Embryonic facial prominence (tissue), 1 donor: ENCODE measurements around the gene ALPG.
"Not testable (repeated sequence)": the region's sequence is repeated elsewhere in the genome, so short reads cannot be mapped to it uniquely, and the experiment has no call there.

Experiments
- DNase-seq: peaks from one replicate; pipeline ENCODE4 v3.0.0-alpha.2; 2016; ENCODE audit errors: extremely low spot score

The ALPG gene

DNA sequence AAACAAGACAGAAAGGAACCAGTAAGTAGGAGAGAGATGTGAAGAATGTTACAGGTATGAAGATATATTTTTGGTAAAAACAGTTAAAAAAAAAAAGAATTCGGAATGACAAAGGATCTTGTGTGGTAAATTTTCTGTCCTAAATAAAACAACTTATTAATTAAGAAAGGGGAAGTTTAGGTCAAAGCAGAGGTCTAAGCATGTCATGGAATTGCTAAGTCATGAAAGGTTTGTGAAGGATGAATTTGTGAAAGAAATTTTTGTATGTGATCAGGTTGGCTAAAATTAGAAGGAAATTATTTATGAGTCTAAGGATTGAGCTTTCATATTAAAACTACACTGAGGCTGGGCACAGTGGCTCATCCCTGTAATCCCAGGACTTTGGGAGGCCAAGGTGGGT, 11.1 kb upstream of the ALPG start:
- DNase-seq: no peak

DNA sequence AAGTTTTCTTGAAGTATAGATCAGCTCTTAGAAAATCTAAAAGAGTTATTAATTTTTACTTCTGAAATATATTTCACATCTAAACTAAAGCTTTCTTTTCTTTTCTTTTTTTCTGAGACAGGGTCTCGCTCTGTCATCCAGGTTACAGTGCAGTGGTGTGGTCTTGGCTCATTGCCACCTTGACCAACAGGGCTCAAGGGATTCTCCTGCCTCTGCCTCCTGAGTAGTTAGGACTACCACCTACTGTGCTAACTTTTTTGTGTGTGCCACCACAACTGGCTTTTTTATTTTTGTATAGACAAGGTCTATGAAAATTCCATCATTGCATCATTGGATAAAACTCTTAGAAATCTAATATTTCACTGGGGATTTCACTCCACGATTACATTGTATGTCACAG, 10.0 kb upstream of the ALPG start:
- no peak for DNase-seq

GRCh38 chr2:232398293-232399034, 8.2 kb upstream of the ALPG start:
- no peak for DNase-seq

GRCh38 chr2:232400256-232401015, 6.2 kb upstream of the ALPG start:
- no peak for DNase-seq

DNA sequence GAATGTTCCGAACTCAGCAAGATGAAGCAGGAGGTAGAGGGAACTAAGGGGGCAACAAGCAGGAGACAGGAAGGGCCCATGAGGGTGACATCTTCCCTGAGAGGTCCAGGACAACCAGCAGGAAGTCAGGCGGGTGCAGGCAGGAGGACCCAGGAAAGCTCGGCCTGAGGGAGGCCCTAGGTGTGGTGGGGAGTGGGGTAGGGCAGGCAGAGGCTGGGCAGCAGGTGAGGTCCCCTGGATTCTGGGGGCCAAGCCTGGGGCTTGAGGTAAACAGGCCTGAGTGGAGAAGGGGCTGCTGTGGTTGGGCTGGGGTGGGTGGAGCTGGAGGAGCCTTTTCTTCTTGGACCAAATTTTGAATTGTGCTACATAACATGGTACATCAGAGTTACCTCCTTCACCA, 4.1 kb upstream of the ALPG start:
- DNase-seq: no peak

- no peak for DNase-seq
Measured at GRCh38 chr2:232405943-232406510, 617 bp upstream of the ALPG start.

DNA sequence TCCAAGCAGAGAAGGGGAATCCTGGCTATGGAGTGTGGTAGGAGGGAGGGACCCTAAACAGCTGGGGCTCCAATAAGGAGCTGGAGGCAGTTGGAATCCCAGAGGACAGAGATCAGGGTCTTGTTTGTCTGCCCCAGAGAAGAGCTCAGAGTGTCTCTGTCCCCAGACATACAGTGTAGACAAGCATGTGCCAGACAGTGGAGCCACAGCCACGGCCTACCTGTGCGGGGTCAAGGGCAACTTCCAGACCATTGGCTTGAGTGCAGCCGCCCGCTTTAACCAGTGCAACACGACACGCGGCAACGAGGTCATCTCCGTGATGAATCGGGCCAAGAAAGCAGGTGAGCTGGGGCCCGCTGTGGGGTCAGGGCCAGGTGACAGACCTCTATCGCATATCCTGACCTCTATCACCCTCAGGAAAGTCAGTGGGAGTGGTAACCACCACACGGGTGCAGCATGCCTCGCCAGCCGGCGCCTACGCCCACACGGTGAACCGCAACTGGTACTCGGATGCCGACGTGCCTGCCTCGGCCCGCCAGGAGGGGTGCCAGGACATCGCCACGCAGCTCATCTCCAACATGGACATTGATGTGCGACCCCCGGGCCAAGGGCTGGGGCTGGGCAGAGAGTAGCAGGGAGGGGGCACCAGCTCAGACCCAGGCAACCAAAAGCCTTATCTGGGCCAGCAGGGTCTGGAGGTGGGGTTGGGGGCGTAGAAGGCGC, 945 bp downstream of the ALPG start:
- not testable (repeated sequence) for DNase-seq

GRCh38 chr2:232408269-232408668, 1.6 kb downstream of the ALPG start:
- DNase-seq: not testable (repeated sequence)

GRCh38 chr2:232409617-232410016, 3.0 kb downstream of the ALPG start:
- DNase-seq: not testable (repeated sequence)

- no peak for DNase-seq
Measured at GRCh38 chr2:232410238-232410900, 3.7 kb downstream of the ALPG start.

GRCh38 chr2:232411901-232412629, 5.4 kb downstream of the ALPG start:
- no peak for DNase-seq

DNA sequence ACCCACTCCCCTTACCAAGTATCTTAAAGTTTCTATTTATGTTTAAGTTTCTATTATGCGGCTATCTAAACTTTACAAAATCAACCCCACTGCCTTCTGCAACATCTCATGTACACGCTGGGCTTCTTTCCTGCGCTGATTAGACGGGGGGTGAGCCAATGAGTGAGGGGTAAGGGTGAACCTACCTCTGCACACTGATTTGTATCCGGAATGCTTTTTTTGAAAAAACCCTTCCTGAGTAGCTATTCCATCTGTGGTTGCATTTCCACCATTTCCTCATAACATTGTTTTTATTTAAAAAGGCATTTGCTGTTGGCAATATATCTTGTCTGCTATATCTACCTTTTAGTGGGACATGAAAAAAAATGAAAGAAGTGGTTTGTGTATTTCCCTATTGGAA, 6.3 kb downstream of the ALPG start:
- DNase-seq: no peak

GRCh38 chr2:232415138-232415690, 8.6 kb downstream of the ALPG start:
- no peak for DNase-seq

DNA sequence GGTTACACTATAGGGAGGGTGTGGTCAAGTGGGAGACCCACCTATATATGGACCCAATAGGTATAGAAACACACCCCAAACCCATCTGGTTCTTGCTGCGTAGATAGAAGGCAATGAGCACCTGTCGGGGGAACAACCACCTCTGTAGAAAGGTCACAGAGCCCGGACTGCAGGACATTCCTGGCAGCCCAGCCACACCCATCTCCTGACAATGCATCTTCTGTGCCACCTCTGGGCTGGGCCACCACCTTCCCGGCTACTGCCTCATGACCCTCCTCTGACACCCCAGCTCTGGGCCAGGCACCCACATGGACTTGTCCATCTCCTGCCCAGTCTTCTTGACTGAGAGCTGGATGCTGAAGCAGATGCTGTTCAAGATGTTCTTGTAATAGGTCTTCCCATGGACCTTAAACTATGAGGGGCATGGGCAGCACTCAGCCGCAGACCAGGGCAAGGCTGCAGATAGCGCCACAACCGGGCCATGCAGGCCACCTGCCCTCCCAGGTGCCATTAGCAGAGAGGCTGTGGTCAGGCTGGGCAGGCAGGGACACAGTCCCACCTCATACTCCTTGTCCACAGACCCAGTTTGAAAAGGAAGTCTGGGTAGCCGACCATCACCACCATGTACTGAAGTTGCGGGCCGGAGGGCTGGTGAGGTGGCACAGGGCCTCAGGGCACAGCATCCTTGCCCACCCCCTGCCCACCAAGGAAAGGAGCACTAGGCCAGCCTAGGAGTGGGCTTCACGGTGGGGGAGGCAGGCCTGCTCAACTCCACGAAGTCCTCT, 9.3 kb downstream of the ALPG start:
- no peak for DNase-seq

GRCh38 chr2:232416521-232417470, 10.2 kb downstream of the ALPG start:
- DNase-seq: no peak

DNA sequence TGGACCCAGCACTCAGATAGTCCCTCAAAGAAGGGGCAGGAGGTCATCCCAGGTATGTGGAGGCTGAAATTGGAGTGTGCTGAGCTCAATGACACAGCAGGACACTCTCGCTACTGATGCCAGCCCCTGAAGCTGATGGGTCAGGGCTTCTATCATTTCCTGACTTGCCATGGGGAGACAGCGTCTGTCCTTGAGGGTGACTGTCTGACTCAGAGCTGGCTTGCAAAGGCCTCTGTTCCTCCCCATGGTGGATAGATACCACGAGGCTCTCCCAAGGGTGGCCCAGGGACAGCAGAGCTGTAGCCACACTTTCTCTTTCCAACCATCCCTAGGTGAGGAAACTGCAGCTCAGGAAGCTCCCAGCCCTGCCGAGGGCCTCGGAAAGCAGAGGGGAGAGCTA, 10.8 kb downstream of the ALPG start:
- no peak for DNase-seq

DNA sequence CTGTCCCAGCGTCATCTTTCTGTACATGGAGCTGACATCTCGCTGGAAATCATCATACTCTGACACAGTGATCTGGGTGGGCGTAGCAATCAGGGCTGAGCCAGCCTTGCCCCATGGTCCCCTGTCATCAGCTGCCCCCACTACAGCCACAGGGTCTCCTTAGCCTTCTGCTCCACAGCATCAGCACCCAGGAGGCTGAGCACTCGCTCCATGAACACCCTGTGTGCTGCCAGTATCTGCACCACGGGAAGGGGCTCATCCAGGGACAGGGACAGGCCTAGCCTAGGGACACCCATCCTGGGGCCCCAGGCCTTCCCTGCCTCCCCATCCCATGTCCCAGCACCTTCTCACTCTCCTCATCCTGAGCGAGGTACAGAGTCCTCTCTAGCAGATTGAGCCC, 11.4 kb downstream of the ALPG start:
- DNase-seq: no peak

DNA sequence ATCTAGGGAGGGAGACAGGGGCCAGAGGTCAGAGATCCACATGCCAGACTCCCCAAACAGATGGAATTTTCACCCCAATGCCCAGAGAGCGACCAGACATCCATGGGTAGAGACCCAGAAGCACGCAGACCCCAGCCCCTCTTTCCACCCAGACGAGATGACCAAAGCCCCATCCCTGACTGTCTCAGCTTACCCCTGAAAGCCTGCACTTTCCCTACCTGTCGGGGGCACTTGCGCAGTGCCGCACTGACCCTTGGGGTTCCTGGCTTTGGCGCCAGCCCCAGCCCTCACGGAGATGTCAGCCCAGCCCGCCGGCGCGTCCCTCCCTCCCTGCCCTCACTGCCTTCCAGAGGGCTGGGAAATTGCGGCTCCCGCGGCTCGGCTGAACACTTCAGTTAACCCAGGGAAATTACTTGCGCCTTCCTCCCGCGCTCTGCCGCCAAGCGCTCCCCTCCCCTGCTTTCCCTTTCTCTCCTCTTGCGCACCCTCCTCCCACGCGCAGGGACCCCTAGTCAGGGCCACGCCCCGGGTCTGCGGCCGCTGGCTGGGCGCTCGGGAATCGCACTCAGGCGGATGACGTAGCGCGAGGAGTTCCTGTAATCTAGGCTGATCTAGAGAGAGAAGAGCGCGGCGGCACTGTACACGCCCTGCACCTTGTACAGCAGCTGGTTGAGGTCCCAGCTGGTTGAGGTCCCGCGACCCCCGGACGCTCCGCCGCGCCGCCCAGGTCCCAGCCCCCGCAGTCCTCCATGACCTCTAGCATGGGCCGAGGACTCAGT, 12.0 kb downstream of the ALPG start:
- DNase-seq: no peak
